Medulla oblongata (tissue), 1 donor: ENCODE data around the gene SH3GL2.

Source experiments
- DNase-seq: peaks from one replicate; pipeline ENCODE4 v3.0.0-alpha.2; 2015; ENCODE audit errors: extremely low spot score

Gene SH3GL2

GRCh38 chr9:17578911-17579793 lies at the start of gene SH3GL2:
SH3GL2 (plus strand) TSS chr9:17579066.
- DNase-seq, result peak; percentile 41

- peak; percentile 55 for DNase-seq
These were observed 47.1 kb upstream of the SH3GL2 start for GRCh38 chr9:17531642-17532254.

GRCh38 chr9:17532461-17532860 lies 46.4 kb upstream of the SH3GL2 start:
- DNase-seq, result no peak

- no peak for DNase-seq
These were observed 43.7 kb upstream of the SH3GL2 start for GRCh38 chr9:17535176-17535575.

GRCh38 chr9:17536027-17536426 lies 42.8 kb upstream of the SH3GL2 start:
- DNase-seq, result no peak

- no peak for DNase-seq
These were observed 27.8 kb upstream of the SH3GL2 start for GRCh38 chr9:17551023-17551422.

GRCh38 chr9:17555362-17556054 lies 23.4 kb upstream of the SH3GL2 start:
- DNase-seq, result no peak

GRCh38 chr9:17556255-17556654 lies 22.6 kb upstream of the SH3GL2 start:
- no peak for DNase-seq

GRCh38 chr9:17556935-17557334 lies 21.9 kb upstream of the SH3GL2 start:
- DNase-seq, result no peak

- DNase-seq, result no peak
These were observed 7.0 kb upstream of the SH3GL2 start for GRCh38 chr9:17571825-17572224.

- DNase-seq, result no peak
These were observed 4.5 kb upstream of the SH3GL2 start for GRCh38 chr9:17574342-17574741.

GRCh38 chr9:17578577-17578910 lies 322 bp upstream of the SH3GL2 start:
- DNase-seq, result no peak

- no peak for DNase-seq
These were observed 1.3 kb downstream of the SH3GL2 start for GRCh38 chr9:17580119-17580518.

GRCh38 chr9:17587113-17587512 lies 8.2 kb downstream of the SH3GL2 start:
- no peak for DNase-seq

- DNase-seq, result no peak
These were observed 9.5 kb downstream of the SH3GL2 start for GRCh38 chr9:17588395-17588794.

GRCh38 chr9:17588941-17589340 lies 10.1 kb downstream of the SH3GL2 start:
- no peak for DNase-seq

GRCh38 chr9:17589771-17590170 lies 10.9 kb downstream of the SH3GL2 start:
- DNase-seq, result no peak

GRCh38 chr9:17594961-17595360 lies 16.1 kb downstream of the SH3GL2 start:
- DNase-seq, result no peak

GRCh38 chr9:17597977-17598376 lies 19.1 kb downstream of the SH3GL2 start:
- DNase-seq, result no peak

GRCh38 chr9:17600962-17601593 lies 22.2 kb downstream of the SH3GL2 start:
- no peak for DNase-seq

GRCh38 chr9:17604556-17604955 lies 25.7 kb downstream of the SH3GL2 start:
- no peak for DNase-seq

GRCh38 chr9:17609312-17610005 lies 30.6 kb downstream of the SH3GL2 start:
- no peak for DNase-seq
